ENCODE data around the gene SLC38A4.

GRCh38 chr12:46787496-46788055 lies 38.2 kb downstream of the SLC38A4 start:
- no peak for TF ChIP-seq CTCF (IDR thresholded peaks at IDR 0.05)
- TF ChIP-seq POLR2A (IDR thresholded peaks at IDR 0.05), result no peak

Data from breast epithelium (tissue), 3 donors.